ENCODE measurements around the gene SLC6A2. TPM values are rescaled to one million over a fixed set of nuclear protein-coding genes. Genes with fewer than 3 reads are reported as not detected.

The SLC6A2 gene
- total RNA-seq, 2 experiments from 2014 or later = not detected

DNA sequence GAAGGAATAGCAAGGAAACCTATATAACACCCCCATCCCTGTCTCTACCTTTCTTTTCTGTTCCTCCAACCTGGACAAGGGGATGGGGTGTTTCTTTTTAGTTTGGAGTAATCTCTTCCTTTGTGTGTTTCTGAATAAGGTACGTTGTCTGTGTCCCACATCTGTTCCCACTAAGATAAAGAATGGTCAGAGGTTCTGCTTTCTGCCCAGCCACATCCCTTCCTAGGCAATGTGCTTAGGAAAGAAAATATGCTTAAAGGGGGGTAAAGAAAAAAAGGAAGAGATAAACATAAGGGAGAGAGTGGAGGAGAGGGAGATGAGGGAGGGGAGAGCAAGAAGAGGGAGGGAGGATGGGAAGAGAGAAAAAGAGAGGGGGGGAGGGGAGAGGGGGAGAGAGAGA lies 35.1 kb downstream of the SLC6A2 start:
- POLR2A ChIA-PET = no interaction called here
- CTCF ChIA-PET = interaction anchor here (1.1 kb wide), 1 partner anchor 226 kb away, joined by 3 read pairs; no protein-coding TSS in a partner anchor
- H3K27ac Mint-ChIP-seq = no peak overlapping the region
- H3K4me1 Mint-ChIP-seq (ENCODE audit: low read depth) = no peaks in the 10 kb centered on the region
- H3K27me3 Mint-ChIP-seq = peaks cover 15% of the 10 kb centered on the region
- H3K9me3 Mint-ChIP-seq = peaks cover 2% of the 10 kb centered on the region
- H3K36me3 Mint-ChIP-seq = no peaks in the 10 kb centered on the region
- no peak for DNase-seq
- intact Hi-C loops (cut with micrococcal nuclease) = no loop called here
- H3K4me3 Mint-ChIP-seq = no peak overlapping the region

DNA sequence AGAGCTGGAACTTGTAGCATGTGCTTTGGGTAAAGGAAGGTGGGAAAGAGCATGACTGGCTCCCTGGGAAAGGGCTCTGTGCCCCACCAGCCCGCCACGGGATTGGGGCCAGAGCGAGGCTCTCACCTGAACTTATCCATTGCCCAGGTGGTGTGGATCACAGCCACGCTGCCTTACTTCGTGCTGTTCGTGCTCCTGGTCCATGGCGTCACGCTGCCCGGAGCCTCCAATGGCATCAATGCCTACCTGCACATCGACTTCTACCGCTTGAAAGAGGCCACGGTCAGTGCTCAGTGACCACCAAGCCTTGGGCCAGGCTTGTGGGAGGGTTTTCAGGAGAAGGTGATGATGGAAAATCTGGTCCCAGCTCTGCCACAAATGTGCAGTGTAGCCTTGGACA lies 36.0 kb downstream of the SLC6A2 start:
- no peaks in the 10 kb centered on the region for H3K4me1 Mint-ChIP-seq (ENCODE audit: low read depth)
- CTCF ChIA-PET = interaction anchor here (1.1 kb wide), 1 partner anchor 227 kb away, joined by 3 read pairs; no protein-coding TSS in a partner anchor
- H3K4me3 Mint-ChIP-seq = no peak overlapping the region
- H3K27me3 Mint-ChIP-seq = peaks cover 15% of the 10 kb centered on the region
- intact Hi-C loops (cut with micrococcal nuclease) = no loop called here
- no peak overlapping the region for H3K27ac Mint-ChIP-seq
- H3K36me3 Mint-ChIP-seq = no peaks in the 10 kb centered on the region
- no peaks in the 10 kb centered on the region for H3K9me3 Mint-ChIP-seq
- no peak for DNase-seq
- POLR2A ChIA-PET = no interaction called here

DNA sequence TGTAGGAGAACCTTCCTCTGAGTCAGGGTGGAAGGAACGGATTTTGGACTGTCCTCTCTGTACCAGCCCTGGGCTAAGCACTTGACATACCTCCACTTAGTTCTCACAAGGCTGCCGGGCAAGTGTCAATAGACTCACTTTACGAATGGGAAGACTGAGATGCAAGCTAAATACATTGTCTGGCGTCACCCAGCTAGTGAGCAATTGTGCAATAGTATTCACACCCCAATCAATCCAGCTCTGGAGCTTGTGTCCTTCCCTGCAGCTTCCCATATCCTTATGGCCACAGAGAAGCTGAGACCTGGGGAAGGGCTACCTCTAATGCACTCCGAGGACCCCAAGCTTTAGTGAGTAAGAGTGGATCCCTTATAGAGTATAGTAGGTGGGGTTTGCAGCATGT lies 39.8 kb downstream of the SLC6A2 start:
- no peaks in the 10 kb centered on the region for H3K36me3 Mint-ChIP-seq
- no peak for DNase-seq
- H3K27ac Mint-ChIP-seq = no peak overlapping the region
- peaks cover 3% of the 10 kb centered on the region for H3K27me3 Mint-ChIP-seq
- no peaks in the 10 kb centered on the region for H3K4me1 Mint-ChIP-seq (ENCODE audit: low read depth)
- POLR2A ChIA-PET = no interaction called here
- CTCF ChIA-PET = interaction anchor here (0.7 to 1.2 kb wide), 2 partner anchors 230 to 397 kb away, joined by 3 to 4 read pairs; no protein-coding TSS in a partner anchor
- intact Hi-C loops (cut with micrococcal nuclease) = no loop called here
- H3K9me3 Mint-ChIP-seq = no peaks in the 10 kb centered on the region
- no peak overlapping the region for H3K4me3 Mint-ChIP-seq

DNA sequence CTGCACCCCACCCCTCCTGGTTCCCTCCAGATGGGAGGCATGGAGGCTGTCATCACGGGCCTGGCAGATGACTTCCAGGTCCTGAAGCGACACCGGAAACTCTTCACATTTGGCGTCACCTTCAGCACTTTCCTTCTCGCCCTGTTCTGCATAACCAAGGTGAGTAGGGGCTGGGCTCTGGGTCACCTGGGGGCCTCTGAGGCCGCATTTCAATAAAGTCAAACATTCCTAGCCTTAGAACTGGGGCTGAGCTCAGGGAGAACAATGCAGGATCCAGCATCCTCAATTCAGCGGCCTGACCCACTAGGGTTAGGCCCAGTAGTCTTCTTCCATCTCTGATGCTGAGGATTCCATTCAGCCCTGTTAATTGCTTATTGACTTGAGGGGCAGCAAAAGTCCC lies 42.1 kb downstream of the SLC6A2 start:
- intact Hi-C loops (cut with micrococcal nuclease) = no loop called here
- no peak for DNase-seq
- Mint-ChIP-seq H3K27me3 (peaks cover 1% of the 10 kb centered on the region), H3K4me1 (ENCODE audit: low read depth) (peaks cover 1% of the 10 kb centered on the region), H3K27ac (no peak overlapping the region), H3K4me3 (no peak overlapping the region), H3K9me3 (no peaks in the 10 kb centered on the region), H3K36me3 (no peaks in the 10 kb centered on the region)
- POLR2A ChIA-PET = no interaction called here
- CTCF ChIA-PET = interaction anchor here (12.9 kb wide), 1 partner anchor 231 kb away, joined by 238 read pairs; no protein-coding TSS in a partner anchor

DNA sequence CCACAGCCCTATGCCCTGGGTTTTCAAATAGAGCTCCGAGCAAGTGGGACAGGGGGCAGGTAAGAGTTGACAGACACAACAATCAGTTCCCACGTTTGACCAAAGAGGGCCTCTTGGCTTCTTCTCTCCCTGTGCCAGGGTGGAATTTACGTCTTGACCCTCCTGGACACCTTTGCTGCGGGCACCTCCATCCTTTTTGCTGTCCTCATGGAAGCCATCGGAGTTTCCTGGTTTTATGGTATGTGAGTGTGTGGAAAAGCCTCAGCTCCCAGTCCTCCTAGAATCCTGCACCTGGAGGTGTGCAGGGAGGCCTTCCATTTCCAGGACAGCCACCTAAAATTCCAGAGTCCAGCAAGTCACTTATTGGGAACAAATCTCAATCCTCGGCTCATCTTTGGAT lies 42.5 kb downstream of the SLC6A2 start:
- Mint-ChIP-seq H3K4me3 (no peak overlapping the region), H3K27me3 (peaks cover 1% of the 10 kb centered on the region), H3K9me3 (no peaks in the 10 kb centered on the region), H3K4me1 (ENCODE audit: low read depth) (peaks cover 1% of the 10 kb centered on the region), H3K36me3 (no peaks in the 10 kb centered on the region), H3K27ac (no peak overlapping the region)
- ChIA-PET CTCF (interaction anchor here (12.9 kb wide), 1 partner anchor 232 kb away, joined by 238 read pairs; no protein-coding TSS in a partner anchor), POLR2A (no interaction called here)
- intact Hi-C loops (cut with micrococcal nuclease) = no loop called here
- DNase-seq = no peak

DNA sequence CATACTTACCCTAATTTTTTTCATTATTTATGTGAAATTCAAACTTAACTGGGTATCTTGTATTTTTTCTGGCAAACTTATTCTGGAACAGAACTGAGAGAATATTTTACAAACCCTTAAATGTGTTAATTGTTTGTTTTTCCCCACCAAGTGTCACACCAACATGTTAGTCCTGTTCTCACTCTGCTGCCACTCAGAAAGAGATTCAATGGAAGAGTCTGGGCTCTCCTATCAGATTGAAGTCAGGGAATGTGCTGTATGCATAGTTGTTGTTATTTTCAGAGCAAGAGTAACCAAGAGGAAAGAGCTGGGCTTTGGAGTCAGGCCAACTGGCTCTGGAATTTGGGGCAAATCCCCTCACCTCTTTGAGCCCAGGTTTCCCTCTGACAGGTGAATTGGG lies 43.2 kb downstream of the SLC6A2 start:
- intact Hi-C loops (cut with micrococcal nuclease) = no loop called here
- no peaks in the 10 kb centered on the region for H3K36me3 Mint-ChIP-seq
- CTCF ChIA-PET = interaction anchor here (12.9 kb wide), 1 partner anchor 232 kb away, joined by 238 read pairs; no protein-coding TSS in a partner anchor
- H3K27ac Mint-ChIP-seq = no peak overlapping the region
- peaks cover 1% of the 10 kb centered on the region for H3K4me1 Mint-ChIP-seq (ENCODE audit: low read depth)
- H3K27me3 Mint-ChIP-seq = peaks cover 1% of the 10 kb centered on the region
- no peak for DNase-seq
- H3K4me3 Mint-ChIP-seq = no peak overlapping the region
- POLR2A ChIA-PET = no interaction called here
- H3K9me3 Mint-ChIP-seq = no peaks in the 10 kb centered on the region

DNA sequence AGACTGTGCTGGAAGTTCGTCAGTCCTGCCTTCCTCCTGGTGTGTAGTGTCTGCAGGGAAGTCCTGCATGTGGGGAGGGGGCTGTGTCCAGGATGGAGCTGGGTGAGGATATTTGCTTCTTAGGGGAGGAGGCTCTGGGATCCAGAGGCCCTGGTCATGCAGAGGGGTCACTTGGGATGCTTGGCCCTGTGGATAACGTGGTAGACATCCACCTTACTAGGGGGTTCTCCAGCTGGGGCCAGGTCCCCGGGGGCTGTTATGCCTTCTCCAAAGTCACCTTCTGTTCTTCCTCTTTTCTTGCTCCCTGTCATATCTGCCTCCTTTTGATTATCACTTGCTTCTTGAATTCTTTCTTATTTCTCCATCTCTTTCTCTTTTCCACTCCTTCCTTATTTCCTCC lies 43.8 kb downstream of the SLC6A2 start:
- ChIA-PET POLR2A (no interaction called here), CTCF (interaction anchor here (12.9 kb wide), 1 partner anchor 233 kb away, joined by 238 read pairs; no protein-coding TSS in a partner anchor)
- Mint-ChIP-seq H3K27me3 (peaks cover 1% of the 10 kb centered on the region), H3K36me3 (no peaks in the 10 kb centered on the region), H3K9me3 (no peaks in the 10 kb centered on the region), H3K4me3 (no peak overlapping the region), H3K27ac (no peak overlapping the region), H3K4me1 (ENCODE audit: low read depth) (peaks cover 1% of the 10 kb centered on the region)
- intact Hi-C loops (cut with micrococcal nuclease) = no loop called here
- no peak for DNase-seq

DNA sequence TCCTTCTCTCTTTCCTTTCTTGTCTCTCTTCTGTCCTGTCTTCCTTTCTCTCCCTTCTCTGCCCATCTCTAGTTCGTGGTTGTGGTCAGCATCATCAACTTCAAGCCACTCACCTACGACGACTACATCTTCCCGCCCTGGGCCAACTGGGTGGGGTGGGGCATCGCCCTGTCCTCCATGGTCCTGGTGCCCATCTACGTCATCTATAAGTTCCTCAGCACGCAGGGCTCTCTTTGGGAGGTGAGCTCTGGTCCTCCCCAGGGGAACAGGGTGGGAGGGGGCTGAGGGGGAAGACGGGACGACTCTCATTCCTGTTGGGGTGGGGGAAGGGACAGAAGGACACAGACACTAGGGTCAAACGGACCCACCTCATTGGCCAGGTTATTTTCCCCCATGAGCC lies 44.3 kb downstream of the SLC6A2 start:
- Mint-ChIP-seq H3K27me3 (peaks cover 1% of the 10 kb centered on the region), H3K9me3 (no peaks in the 10 kb centered on the region), H3K4me1 (ENCODE audit: low read depth) (peaks cover 1% of the 10 kb centered on the region), H3K4me3 (no peak overlapping the region), H3K36me3 (no peaks in the 10 kb centered on the region), H3K27ac (no peak overlapping the region)
- DNase-seq = no peak
- CTCF ChIA-PET = interaction anchor here (12.9 kb wide), 1 partner anchor 233 kb away, joined by 238 read pairs; no protein-coding TSS in a partner anchor
- intact Hi-C loops (cut with micrococcal nuclease) = no loop called here
- POLR2A ChIA-PET = no interaction called here

DNA sequence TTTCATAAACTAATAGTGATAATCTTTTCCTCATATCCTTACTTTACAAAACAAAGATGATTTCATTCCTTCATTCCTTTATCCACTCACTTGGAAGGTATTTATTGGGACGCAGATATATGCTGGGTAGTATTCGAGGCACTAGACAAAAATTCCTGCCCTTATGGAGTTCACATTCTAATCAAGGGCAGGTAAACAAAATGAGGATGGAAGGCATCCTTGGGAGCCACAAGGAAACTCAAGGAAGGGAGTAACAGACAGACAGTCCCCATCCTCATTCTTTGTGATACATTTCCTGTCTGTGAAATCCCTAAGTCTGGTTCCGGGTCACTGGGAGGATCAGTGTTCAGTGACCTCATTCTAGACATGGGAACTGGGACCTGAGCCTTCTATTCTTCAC lies 45.2 kb downstream of the SLC6A2 start:
- Mint-ChIP-seq H3K27me3 (peaks cover 1% of the 10 kb centered on the region), H3K36me3 (no peaks in the 10 kb centered on the region), H3K4me1 (ENCODE audit: low read depth) (peaks cover 1% of the 10 kb centered on the region), H3K4me3 (no peak overlapping the region), H3K27ac (no peak overlapping the region), H3K9me3 (no peaks in the 10 kb centered on the region)
- ChIA-PET POLR2A (interaction anchor here (1.9 kb wide), 1 partner anchor 236 kb away, joined by 4 read pairs; no protein-coding TSS in a partner anchor), CTCF (interaction anchor here (0.8 to 12.9 kb wide), 6 partner anchors 133 to 239 kb away, joined by 3 to 238 read pairs (median 4); no protein-coding TSS in a partner anchor)
- DNase-seq = no peak
- intact Hi-C loops (cut with micrococcal nuclease) = no loop called here

DNA sequence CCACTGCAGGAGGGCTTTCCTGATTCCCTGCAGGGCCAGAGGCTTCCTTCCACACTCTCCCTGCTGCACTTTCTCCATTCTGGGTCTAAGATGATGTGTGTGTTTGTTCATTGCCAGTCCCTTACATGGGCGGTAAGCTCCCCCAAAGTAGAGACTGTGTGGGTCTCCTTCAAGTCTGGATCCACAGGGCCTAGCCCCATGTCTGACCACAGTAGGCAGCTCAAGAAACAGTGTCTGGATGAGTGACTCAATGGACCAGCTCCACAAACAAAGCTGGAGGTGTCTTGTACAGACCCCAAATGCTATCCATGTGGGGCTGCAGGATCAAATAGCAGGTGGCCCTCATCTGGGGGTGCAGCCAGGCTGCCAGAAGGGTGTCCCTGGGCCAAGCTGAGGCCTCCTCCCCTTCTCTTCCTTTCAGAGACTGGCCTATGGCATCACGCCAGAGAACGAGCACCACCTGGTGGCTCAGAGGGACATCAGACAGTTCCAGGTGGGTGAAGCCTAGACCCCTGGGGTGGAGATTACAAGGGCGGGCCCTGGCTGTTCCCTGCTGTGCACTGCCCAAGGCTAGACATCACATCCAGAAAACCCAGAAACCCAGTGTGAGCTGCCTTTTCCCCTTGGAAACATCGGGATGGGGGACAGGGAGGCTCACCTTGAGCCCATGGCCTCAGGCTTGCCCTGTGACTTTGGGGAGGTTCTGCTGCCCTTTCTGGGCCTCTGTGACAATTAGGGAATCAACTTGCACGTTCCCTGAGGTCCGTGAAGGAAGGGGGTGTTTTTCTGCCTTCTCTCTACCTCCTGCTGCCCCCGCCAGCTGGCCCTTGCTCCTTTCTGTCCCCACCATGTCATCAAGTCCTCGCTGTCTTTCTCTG lies 45.9 kb downstream of the SLC6A2 start:
- Mint-ChIP-seq H3K27ac (no peak overlapping the region), H3K27me3 (peaks cover 5% of the 10 kb centered on the region), H3K4me3 (no peak overlapping the region), H3K9me3 (no peaks in the 10 kb centered on the region), H3K36me3 (no peaks in the 10 kb centered on the region), H3K4me1 (ENCODE audit: low read depth) (peaks cover 1% of the 10 kb centered on the region)
- intact Hi-C loops (cut with micrococcal nuclease) = no loop called here
- peak; percentile 58 for DNase-seq
- ChIA-PET CTCF (interaction anchor here (0.8 to 12.9 kb wide), 7 partner anchors 134 to 239 kb away, joined by 3 to 238 read pairs (median 4); no protein-coding TSS in a partner anchor), POLR2A (interaction anchor here (1.9 kb wide), 1 partner anchor 237 kb away, joined by 4 read pairs; no protein-coding TSS in a partner anchor)

DNA sequence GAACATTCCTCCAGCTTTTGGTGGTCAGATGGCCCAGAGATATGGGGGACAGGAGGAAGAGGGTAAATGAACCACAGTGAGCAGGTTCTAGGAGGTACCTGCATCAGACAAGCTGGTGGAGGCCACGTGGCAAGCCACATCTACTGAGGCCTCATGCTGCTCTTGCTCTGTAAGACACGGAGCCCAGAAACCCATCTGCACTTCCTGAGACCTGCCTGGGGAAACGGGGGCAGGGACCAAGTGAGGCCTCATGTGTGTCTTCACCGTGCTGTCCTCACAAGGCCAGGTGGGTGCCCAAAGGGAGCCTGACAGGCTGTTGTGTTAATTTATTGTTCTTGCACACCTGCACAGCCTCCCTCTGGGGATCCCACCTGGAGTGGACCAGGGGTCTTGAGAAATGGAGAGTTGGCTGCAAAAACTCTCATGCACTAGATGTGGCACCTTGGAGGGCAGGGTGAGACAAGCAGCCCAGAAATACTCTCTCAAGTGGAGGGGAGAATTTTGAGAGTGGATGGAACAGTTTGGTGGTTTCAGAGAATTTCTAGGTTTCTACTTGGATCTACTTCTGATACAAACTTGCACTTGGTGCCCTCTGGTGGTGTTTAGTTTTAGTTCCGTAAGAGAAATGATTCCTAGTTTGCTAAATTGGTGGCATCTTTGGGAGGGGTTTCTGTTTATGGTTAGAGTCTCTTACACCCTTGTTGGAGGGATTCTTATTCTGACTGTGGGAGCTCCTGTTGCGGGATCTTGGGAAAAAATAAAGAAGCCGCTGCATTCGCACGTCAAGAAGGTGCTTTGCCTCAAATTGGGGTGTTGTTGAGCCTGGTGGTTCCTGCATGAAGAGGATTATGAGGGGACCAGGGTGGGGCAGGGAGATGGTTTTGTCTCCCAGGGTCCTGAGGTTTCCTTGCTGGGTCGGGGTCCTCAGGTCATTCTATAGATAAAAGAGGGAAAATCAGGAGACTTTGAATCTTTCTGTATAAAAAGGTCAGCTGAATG lies 47.5 kb downstream of the SLC6A2 start:
- Mint-ChIP-seq H3K27ac (no peak overlapping the region), H3K27me3 (peaks cover 9% of the 10 kb centered on the region), H3K36me3 (no peaks in the 10 kb centered on the region), H3K4me1 (ENCODE audit: low read depth) (peaks cover 1% of the 10 kb centered on the region), H3K4me3 (no peak overlapping the region), H3K9me3 (no peaks in the 10 kb centered on the region)
- ChIA-PET POLR2A (interaction anchor here (1.9 kb wide), 1 partner anchor 239 kb away, joined by 4 read pairs; no protein-coding TSS in a partner anchor), CTCF (interaction anchor here (0.6 to 12.9 kb wide), 6 partner anchors 10 to 1639 kb away, joined by 3 to 238 read pairs (median 5); no protein-coding TSS in a partner anchor)
- no peak for DNase-seq
- intact Hi-C loops (cut with micrococcal nuclease) = loop anchor here (1.0 kb wide), 1 partner anchor 238 kb away; no protein-coding TSS in a partner anchor
